Measurements from ENCODE around the gene MYLK4. TPM values are rescaled to one million over a fixed set of nuclear protein-coding genes. Genes with fewer than 3 reads are reported as not detected.

Gene MYLK4
- total RNA-seq, 4 donors from 2014 or later: 0.42 to 0.98 (median 0.52) TPM

- H3K4me1 ChIP-seq: no peaks in the 10 kb centered on the region
- 84 to 87% methylated on average over 18 of the region's 18 CpGs for WGBS, 2 donors
- H3K9me3 ChIP-seq: no peaks in the 10 kb centered on the region
- H3K27me3 ChIP-seq: no peaks in the 10 kb centered on the region
- TF ChIP-seq EP300 (IDR thresholded peaks at IDR 0.05): no peak
- no peak for TF ChIP-seq POLR2A (IDR thresholded peaks at IDR 0.05)
- TF ChIP-seq CTCF (IDR thresholded peaks at IDR 0.05): no peak
- no peak overlapping the region for H3K27ac ChIP-seq
- no peak for DNase-seq (ENCODE audit: low spot score in 2 of 2)
- no peak overlapping the region for H3K4me3 ChIP-seq
- H3K36me3 ChIP-seq: no peaks in the 10 kb centered on the region
Measured at GRCh38 chr6:2684103-2684749, 66.5 kb downstream of the MYLK4 start.

- Histone ChIP-seq H3K4me1 (no peaks in the 10 kb centered on the region), H3K9me3 (no peaks in the 10 kb centered on the region), H3K4me3 (no peak overlapping the region), H3K27ac (no peak overlapping the region), H3K27me3 (no peaks in the 10 kb centered on the region), H3K36me3 (no peaks in the 10 kb centered on the region)
- TF ChIP-seq CTCF (IDR thresholded peaks at IDR 0.05): no peak
- no peak for DNase-seq (ENCODE audit: low spot score in 2 of 2)
- 68 to 78% methylated on average over 15 of the region's 15 CpGs for WGBS, 2 donors
Measured at GRCh38 chr6:2680264-2680922, 70.3 kb downstream of the MYLK4 start.

GRCh38 chr6:2677080-2677593, 73.6 kb downstream of the MYLK4 start:
- no peak for DNase-seq (ENCODE audit: low spot score in 2 of 2)
- H3K4me1 ChIP-seq: no peaks in the 10 kb centered on the region
- no peaks in the 10 kb centered on the region for H3K9me3 ChIP-seq
- WGBS, 2 donors: 92 to 96% methylated on average over 4 of the region's 4 CpGs
- TF ChIP-seq CTCF (IDR thresholded peaks at IDR 0.05) (no peak), EP300 (IDR thresholded peaks at IDR 0.05) (no peak), POLR2A (IDR thresholded peaks at IDR 0.05) (no peak)
- H3K36me3 ChIP-seq: no peaks in the 10 kb centered on the region
- H3K4me3 ChIP-seq: no peak overlapping the region
- H3K27ac ChIP-seq: no peak overlapping the region
- H3K27me3 ChIP-seq: no peaks in the 10 kb centered on the region

- Histone ChIP-seq H3K9me3 (no peaks in the 10 kb centered on the region), H3K4me1 (no peaks in the 10 kb centered on the region), H3K27ac (no peak overlapping the region), H3K36me3 (no peaks in the 10 kb centered on the region), H3K4me3 (no peak overlapping the region), H3K27me3 (no peaks in the 10 kb centered on the region)
- 93 to 94% methylated on average over 2 of the region's 2 CpGs for WGBS, 2 donors
- DNase-seq (ENCODE audit: low spot score in 2 of 2): no peak
- no peak for TF ChIP-seq POLR2A (IDR thresholded peaks at IDR 0.05)
- no peak for TF ChIP-seq CTCF (IDR thresholded peaks at IDR 0.05)
- TF ChIP-seq EP300 (IDR thresholded peaks at IDR 0.05): no peak
Measured at GRCh38 chr6:2676048-2676447, 74.7 kb downstream of the MYLK4 start.

- DNase-seq (ENCODE audit: low spot score in 2 of 2): no peak
- H3K4me1 ChIP-seq: no peaks in the 10 kb centered on the region
- TF ChIP-seq EP300 (IDR thresholded peaks at IDR 0.05): no peak
- TF ChIP-seq POLR2A (IDR thresholded peaks at IDR 0.05): no peak
- TF ChIP-seq CTCF (IDR thresholded peaks at IDR 0.05): no peak
- 91 to 92% methylated on average over 6 of the region's 6 CpGs for WGBS, 2 donors
- no peaks in the 10 kb centered on the region for H3K9me3 ChIP-seq
- H3K36me3 ChIP-seq: no peaks in the 10 kb centered on the region
- H3K4me3 ChIP-seq: no peak overlapping the region
- H3K27ac ChIP-seq: no peak overlapping the region
- no peaks in the 10 kb centered on the region for H3K27me3 ChIP-seq
Measured at GRCh38 chr6:2674857-2675256, 75.9 kb downstream of the MYLK4 start.
